Measurements from ENCODE around the gene ABCD2.
"Not testable (repeated sequence)": the region's sequence is repeated elsewhere in the genome, so short reads cannot be mapped to it uniquely, and the experiment has no call there.

Gene ABCD2

DNA sequence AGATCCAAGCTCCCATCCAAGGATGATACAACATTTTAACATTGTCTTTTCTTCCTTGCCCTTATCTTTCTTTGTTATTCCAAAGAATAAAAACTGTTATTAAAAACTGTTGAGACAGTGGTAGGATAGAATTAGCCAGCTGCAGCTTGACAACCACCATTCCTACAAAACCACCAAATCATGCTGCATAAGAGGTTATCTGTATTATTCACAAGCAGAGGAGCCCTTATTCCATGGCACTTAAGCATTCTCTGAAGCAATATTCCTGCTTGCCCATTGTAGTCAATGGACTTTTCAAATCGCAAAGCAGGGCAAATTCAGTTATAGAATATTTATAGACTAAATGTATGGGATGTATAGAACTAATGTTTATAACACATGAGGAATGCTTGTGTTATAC, 3.4 kb downstream of the ABCD2 start:
- WGBS, 2 experiments, result 75 to 100% methylated on average over 1 of the region's 1 CpG
- Histone ChIP-seq H3K36me3 (ENCODE audit: control insufficient read depth, insufficient read depth, low read length) (no peaks in the 10 kb centered on the region), H3K4me1 (ENCODE audit: control insufficient read depth, insufficient read depth, low read length) (no peaks in the 10 kb centered on the region), H3K27ac (ENCODE audit: insufficient read depth, low read depth, low read length, poor library complexity, severe bottlenecking) (no peak overlapping the region), H3K4me3 (ENCODE audit: insufficient read depth, low read depth, low read length) (no peak overlapping the region), H3K27me3 (ENCODE audit: control insufficient read depth, insufficient read depth, low read length, poor library complexity, severe bottlenecking) (peaks cover 8% of the 10 kb centered on the region), H3K9me3 (ENCODE audit: control insufficient read depth, low read length) (no peaks in the 10 kb centered on the region)

GRCh38 chr12:39613525-39613924, 6.1 kb downstream of the ABCD2 start:
- Histone ChIP-seq H3K4me1 (ENCODE audit: control insufficient read depth, insufficient read depth, low read length) (no peaks in the 10 kb centered on the region), H3K4me3 (ENCODE audit: insufficient read depth, low read depth, low read length) (no peak overlapping the region), H3K27me3 (ENCODE audit: control insufficient read depth, insufficient read depth, low read length, poor library complexity, severe bottlenecking) (peaks cover 2% of the 10 kb centered on the region), H3K27ac (ENCODE audit: insufficient read depth, low read depth, low read length, poor library complexity, severe bottlenecking) (no peak overlapping the region), H3K9me3 (ENCODE audit: control insufficient read depth, low read length) (no peaks in the 10 kb centered on the region), H3K36me3 (ENCODE audit: control insufficient read depth, insufficient read depth, low read length) (no peaks in the 10 kb centered on the region)
- WGBS, 2 experiments, result 100% methylated on average over 2 of the region's 2 CpGs

DNA sequence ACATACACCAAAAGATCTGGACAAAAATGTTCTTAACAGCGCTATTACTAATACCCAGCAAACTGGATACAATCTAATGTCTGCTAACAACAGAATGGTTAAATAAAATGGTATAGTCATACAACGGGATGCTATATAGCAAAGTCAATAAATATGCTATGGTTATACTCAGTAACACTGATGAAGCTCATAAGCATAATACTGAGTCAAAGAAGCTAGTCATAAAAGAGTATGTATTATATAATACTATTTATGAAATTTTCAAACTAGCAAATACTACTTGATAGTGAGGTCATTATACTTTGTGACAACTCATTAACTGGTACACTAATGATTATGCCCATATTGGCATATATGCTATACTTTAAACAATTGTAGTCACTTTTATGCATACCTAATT, 7.4 kb downstream of the ABCD2 start:
- Histone ChIP-seq H3K4me1 (ENCODE audit: control insufficient read depth, insufficient read depth, low read length) (no peaks in the 10 kb centered on the region), H3K36me3 (ENCODE audit: control insufficient read depth, insufficient read depth, low read length) (no peaks in the 10 kb centered on the region), H3K9me3 (ENCODE audit: control insufficient read depth, low read length) (no peaks in the 10 kb centered on the region), H3K4me3 (ENCODE audit: insufficient read depth, low read depth, low read length) (no peak overlapping the region), H3K27me3 (ENCODE audit: control insufficient read depth, insufficient read depth, low read length, poor library complexity, severe bottlenecking) (no peaks in the 10 kb centered on the region), H3K27ac (ENCODE audit: insufficient read depth, low read depth, low read length, poor library complexity, severe bottlenecking) (no peak overlapping the region)
- WGBS, 2 experiments, result 100% methylated on average over 1 of the region's 2 CpGs; no CpG with 5 or more reads in 1 of the 2 experiments

DNA sequence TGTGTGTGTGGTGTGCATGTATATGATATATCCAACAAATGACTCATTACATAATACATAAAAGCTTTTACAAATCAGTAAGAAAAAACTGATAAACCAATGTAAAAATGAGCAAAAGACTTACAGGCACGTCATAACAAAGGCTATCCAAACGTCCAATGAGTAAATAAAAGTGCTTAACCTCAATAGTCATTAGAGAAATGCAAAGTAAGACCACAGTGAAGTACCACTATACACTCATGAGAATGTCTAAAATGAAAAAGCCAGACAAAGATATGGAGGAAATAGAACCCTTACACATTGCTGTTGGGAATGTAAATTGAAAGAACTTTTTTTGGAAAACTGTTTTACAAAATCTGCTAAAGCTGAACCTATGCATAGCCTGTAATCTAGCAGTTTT, 7.8 kb downstream of the ABCD2 start:
- Histone ChIP-seq H3K9me3 (ENCODE audit: control insufficient read depth, low read length) (no peaks in the 10 kb centered on the region), H3K27ac (ENCODE audit: insufficient read depth, low read depth, low read length, poor library complexity, severe bottlenecking) (no peak overlapping the region), H3K4me1 (ENCODE audit: control insufficient read depth, insufficient read depth, low read length) (no peaks in the 10 kb centered on the region), H3K4me3 (ENCODE audit: insufficient read depth, low read depth, low read length) (no peak overlapping the region), H3K27me3 (ENCODE audit: control insufficient read depth, insufficient read depth, low read length, poor library complexity, severe bottlenecking) (no peaks in the 10 kb centered on the region), H3K36me3 (ENCODE audit: control insufficient read depth, insufficient read depth, low read length) (no peaks in the 10 kb centered on the region)
- WGBS, 2 experiments, result 91 to 94% methylated on average over 2 of the region's 2 CpGs

GRCh38 chr12:39610436-39611025, 9.1 kb downstream of the ABCD2 start:
- 93 to 94% methylated on average over 1 of the region's 1 CpG for WGBS, 2 experiments
- Histone ChIP-seq H3K36me3 (ENCODE audit: control insufficient read depth, insufficient read depth, low read length) (no peaks in the 10 kb centered on the region), H3K27me3 (ENCODE audit: control insufficient read depth, insufficient read depth, low read length, poor library complexity, severe bottlenecking) (no peaks in the 10 kb centered on the region), H3K27ac (ENCODE audit: insufficient read depth, low read depth, low read length, poor library complexity, severe bottlenecking) (no peak overlapping the region), H3K4me3 (ENCODE audit: insufficient read depth, low read depth, low read length) (no peak overlapping the region), H3K4me1 (ENCODE audit: control insufficient read depth, insufficient read depth, low read length) (no peaks in the 10 kb centered on the region), H3K9me3 (ENCODE audit: control insufficient read depth, low read length) (no peaks in the 10 kb centered on the region)

DNA sequence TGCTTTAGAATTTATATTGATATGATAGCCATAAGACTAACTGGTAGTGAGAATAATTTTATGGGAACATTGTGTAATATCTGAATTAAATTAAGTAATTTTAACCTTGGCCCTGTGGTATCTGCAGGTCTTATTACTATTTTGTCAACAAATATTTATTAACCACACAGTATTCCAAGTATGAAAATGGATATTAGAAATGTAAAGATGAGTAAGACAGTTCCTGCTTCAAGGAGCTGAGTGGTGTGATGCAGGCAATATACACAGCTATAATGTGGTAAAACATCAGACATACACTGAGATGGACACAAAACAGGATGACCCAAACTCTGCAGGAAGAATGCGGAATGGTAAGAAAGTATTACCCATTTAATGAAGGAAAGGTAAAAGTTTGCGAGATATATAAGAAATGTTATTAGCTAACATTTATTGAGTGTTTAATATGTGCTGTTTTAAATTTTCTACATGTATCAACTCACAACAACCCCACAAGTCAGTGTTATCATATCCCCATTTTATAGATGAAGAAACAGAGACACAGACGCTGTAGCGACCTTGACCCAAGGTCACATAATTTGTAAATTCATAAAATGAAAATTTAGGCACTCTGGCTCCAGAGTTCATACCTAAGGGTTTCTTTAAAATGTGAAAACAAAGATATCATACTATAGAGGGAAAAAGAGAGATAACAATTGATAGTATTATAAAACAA, 12.7 kb downstream of the ABCD2 start:
- H3K4me3 ChIP-seq (ENCODE audit: insufficient read depth, low read depth, low read length), result no peak overlapping the region
- 100% methylated on average over 3 of the region's 4 CpGs for WGBS, 2 experiments
- H3K27ac ChIP-seq (ENCODE audit: insufficient read depth, low read depth, low read length, poor library complexity, severe bottlenecking), result no peak overlapping the region
- no peaks in the 10 kb centered on the region for H3K36me3 ChIP-seq (ENCODE audit: control insufficient read depth, insufficient read depth, low read length)
- no peaks in the 10 kb centered on the region for H3K9me3 ChIP-seq (ENCODE audit: control insufficient read depth, low read length)
- no peaks in the 10 kb centered on the region for H3K4me1 ChIP-seq (ENCODE audit: control insufficient read depth, insufficient read depth, low read length)
- H3K27me3 ChIP-seq (ENCODE audit: control insufficient read depth, insufficient read depth, low read length, poor library complexity, severe bottlenecking), result no peaks in the 10 kb centered on the region

DNA sequence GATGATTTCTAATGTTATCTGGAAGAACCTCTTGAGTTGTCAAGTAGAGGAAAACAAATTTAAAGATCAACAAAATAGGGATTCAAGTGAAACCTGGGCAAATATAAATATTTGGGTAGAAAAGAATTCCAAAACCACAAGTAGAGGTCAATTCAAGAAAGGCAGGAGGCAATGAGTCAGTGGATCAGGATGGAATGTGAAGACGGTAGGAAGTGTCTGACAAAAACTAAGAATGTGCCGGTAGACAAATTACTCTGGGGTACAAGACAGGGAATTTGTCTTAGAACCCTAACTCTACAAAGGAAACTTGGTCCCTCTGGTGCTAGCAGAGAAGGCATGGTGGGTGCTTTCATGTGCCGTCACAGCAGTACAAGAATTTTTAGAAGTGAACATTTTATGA, 13.6 kb downstream of the ABCD2 start:
- 56 to 73% methylated on average over 3 of the region's 3 CpGs for WGBS, 2 experiments
- Histone ChIP-seq H3K27me3 (ENCODE audit: control insufficient read depth, insufficient read depth, low read length, poor library complexity, severe bottlenecking) (no peaks in the 10 kb centered on the region), H3K9me3 (ENCODE audit: control insufficient read depth, low read length) (no peaks in the 10 kb centered on the region), H3K4me1 (ENCODE audit: control insufficient read depth, insufficient read depth, low read length) (no peaks in the 10 kb centered on the region), H3K4me3 (ENCODE audit: insufficient read depth, low read depth, low read length) (no peak overlapping the region), H3K27ac (ENCODE audit: insufficient read depth, low read depth, low read length, poor library complexity, severe bottlenecking) (no peak overlapping the region), H3K36me3 (ENCODE audit: control insufficient read depth, insufficient read depth, low read length) (no peaks in the 10 kb centered on the region)

GRCh38 chr12:39605501-39605900, 14.1 kb downstream of the ABCD2 start:
- Histone ChIP-seq H3K27me3 (ENCODE audit: control insufficient read depth, insufficient read depth, low read length, poor library complexity, severe bottlenecking) (no peaks in the 10 kb centered on the region), H3K4me3 (ENCODE audit: insufficient read depth, low read depth, low read length) (no peak overlapping the region), H3K9me3 (ENCODE audit: control insufficient read depth, low read length) (no peaks in the 10 kb centered on the region), H3K36me3 (ENCODE audit: control insufficient read depth, insufficient read depth, low read length) (no peaks in the 10 kb centered on the region), H3K27ac (ENCODE audit: insufficient read depth, low read depth, low read length, poor library complexity, severe bottlenecking) (no peak overlapping the region), H3K4me1 (ENCODE audit: control insufficient read depth, insufficient read depth, low read length) (no peaks in the 10 kb centered on the region)
- WGBS, 2 experiments, result 83% methylated on average over 1 of the region's 1 CpG; no CpG with 5 or more reads in 1 of the 2 experiments

DNA sequence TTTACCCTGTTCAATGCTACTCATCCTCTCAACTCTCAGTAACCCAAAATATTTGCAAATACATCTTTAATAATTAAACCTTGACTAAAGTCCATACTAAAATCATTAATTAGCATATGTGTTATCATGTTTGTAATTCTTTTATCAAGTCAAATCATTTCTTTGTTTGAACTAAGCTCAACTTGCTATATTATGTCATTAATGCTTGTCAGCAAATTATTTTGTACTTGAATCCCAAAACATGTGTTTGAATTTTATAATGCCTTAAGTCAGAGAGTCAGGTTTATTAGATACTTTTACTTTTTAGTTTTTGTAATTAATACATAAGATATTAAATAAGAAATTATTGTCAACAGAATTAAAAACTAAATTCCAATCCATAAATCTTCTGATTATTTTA, 16.5 kb downstream of the ABCD2 start:
- Histone ChIP-seq H3K27me3 (ENCODE audit: control insufficient read depth, insufficient read depth, low read length, poor library complexity, severe bottlenecking) (no peaks in the 10 kb centered on the region), H3K27ac (ENCODE audit: insufficient read depth, low read depth, low read length, poor library complexity, severe bottlenecking) (no peak overlapping the region), H3K4me1 (ENCODE audit: control insufficient read depth, insufficient read depth, low read length) (no peaks in the 10 kb centered on the region), H3K9me3 (ENCODE audit: control insufficient read depth, low read length) (no peaks in the 10 kb centered on the region), H3K36me3 (ENCODE audit: control insufficient read depth, insufficient read depth, low read length) (no peaks in the 10 kb centered on the region), H3K4me3 (ENCODE audit: insufficient read depth, low read depth, low read length) (no peak overlapping the region)

- H3K27me3 ChIP-seq (ENCODE audit: control insufficient read depth, insufficient read depth, low read length, poor library complexity, severe bottlenecking); H3K4me3 ChIP-seq (ENCODE audit: insufficient read depth, low read depth, low read length); H3K36me3 ChIP-seq (ENCODE audit: control insufficient read depth, insufficient read depth, low read length); H3K27ac ChIP-seq (ENCODE audit: insufficient read depth, low read depth, low read length, poor library complexity, severe bottlenecking); H3K4me1 ChIP-seq (ENCODE audit: control insufficient read depth, insufficient read depth, low read length); H3K9me3 ChIP-seq (ENCODE audit: control insufficient read depth, low read length): not testable (repeated sequence)
- 85 to 94% methylated on average over 3 of the region's 3 CpGs for WGBS, 2 experiments
These were observed 17.7 kb downstream of the ABCD2 start for GRCh38 chr12:39601951-39602350.

Data from ectodermal cell (in vitro differentiated cells).